Ishikawa (cell line): ENCODE results near the gene SNX19.

Experiments used
- CEBPB ChIP-seq: IDR thresholded peaks from 2 replicates; pipeline ENCODE4 v1.6.1; 2012
- CREB1 ChIP-seq: IDR thresholded peaks from 2 replicates; pipeline ENCODE4 v1.6.1; 2012; ENCODE audit warnings: low read depth
- EGR1 ChIP-seq: IDR thresholded peaks from 2 replicates; pipeline ENCODE4 v1.6.1; 2012
- EP300 ChIP-seq: IDR thresholded peaks from 2 replicates; pipeline ENCODE4 v1.6.1; 2012; ENCODE audit warnings: borderline replicate concordance
- FOXM1 ChIP-seq: IDR thresholded peaks from 2 replicates; pipeline ENCODE4 v1.6.1; 2012; ENCODE audit warnings: low read depth, borderline replicate concordance
- NFIC ChIP-seq: IDR thresholded peaks from 2 replicates; pipeline ENCODE4 v1.6.1; 2012
- RAD21 ChIP-seq: IDR thresholded peaks from 2 replicates; pipeline ENCODE4 v1.6.1; 2012; ENCODE audit warnings: low read depth
- TAF1 ChIP-seq: IDR thresholded peaks from 2 replicates; pipeline ENCODE4 v1.6.1; 2012; ENCODE audit warnings: low read depth, mild to moderate bottlenecking
- TCF12 ChIP-seq: IDR thresholded peaks from 2 replicates; pipeline ENCODE4 v1.6.1; 2012; ENCODE audit warnings: low read depth
- TEAD4 ChIP-seq: IDR thresholded peaks from 2 replicates; pipeline ENCODE4 v1.6.1; 2012
- YY1 ChIP-seq: IDR thresholded peaks from 2 replicates; pipeline ENCODE4 v1.6.1; 2012; ENCODE audit warnings: low read depth
- ZBTB7A ChIP-seq: IDR thresholded peaks from 2 replicates; pipeline ENCODE4 v1.6.1; 2012; ENCODE audit warnings: low read depth
- TF ChIP-seq, protein P1 (sequence below): IDR thresholded peaks from 2 replicates; pipeline ENCODE4 v1.6.1; 2012
- TF ChIP-seq, protein P2 (sequence below): IDR thresholded peaks from 2 replicates; pipeline ENCODE4 v1.6.1; 2012
- TF ChIP-seq, protein P3 (sequence below): IDR thresholded peaks from 2 replicates; pipeline ENCODE4 v1.6.1; 2012; ENCODE audit warnings: low read depth, mild to moderate bottlenecking

SNX19 gene

DNA sequence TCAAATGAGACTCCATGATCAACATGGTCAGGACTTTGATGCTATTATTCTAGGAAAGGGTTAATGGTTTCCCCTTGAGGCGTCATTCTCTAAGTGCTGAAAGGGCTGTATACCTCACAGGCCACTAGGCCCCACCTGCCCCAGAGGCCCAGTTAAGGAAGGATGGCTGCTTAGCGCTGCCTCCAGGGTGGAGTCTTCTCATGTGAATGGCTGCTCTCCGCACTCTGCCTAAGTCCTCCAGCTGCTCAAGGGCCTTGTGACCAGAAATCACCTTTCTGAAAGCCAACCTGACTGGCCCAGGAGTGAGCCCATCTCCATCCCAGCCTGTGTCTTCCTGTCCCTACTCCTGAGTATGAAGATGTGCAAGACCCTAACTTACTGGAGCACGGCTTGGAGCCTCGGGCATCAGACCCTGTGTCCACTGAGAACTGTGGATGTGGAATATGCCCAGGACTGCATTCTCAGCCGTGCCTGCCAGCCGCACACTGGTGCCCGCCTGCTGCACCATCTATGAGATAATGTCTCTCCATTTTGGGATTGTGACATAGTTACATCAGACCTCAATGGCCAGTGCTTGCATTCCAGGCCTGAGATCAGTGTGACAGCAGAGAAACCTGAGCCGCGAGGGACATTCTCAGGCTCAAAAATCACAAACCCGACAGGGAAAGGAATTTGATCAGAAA, 51.0 kb downstream of the SNX19 start:
- no peak for TF ChIP-seq ZBTB7A
- peak; percentile 61; the same call in 1 of the 2 replicates for TF ChIP-seq EP300
- peak; percentile 45; the same call in 1 of the 2 replicates for TF ChIP-seq YY1
- peak; percentile 92 for TF ChIP-seq CEBPB
- TF ChIP-seq, protein P1, sequence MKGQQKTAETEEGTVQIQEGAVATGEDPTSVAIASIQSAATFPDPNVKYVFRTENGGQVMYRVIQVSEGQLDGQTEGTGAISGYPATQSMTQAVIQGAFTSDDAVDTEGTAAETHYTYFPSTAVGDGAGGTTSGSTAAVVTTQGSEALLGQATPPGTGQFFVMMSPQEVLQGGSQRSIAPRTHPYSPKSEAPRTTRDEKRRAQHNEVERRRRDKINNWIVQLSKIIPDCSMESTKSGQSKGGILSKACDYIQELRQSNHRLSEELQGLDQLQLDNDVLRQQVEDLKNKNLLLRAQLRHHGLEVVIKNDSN, result no peak
- no peak for TF ChIP-seq EGR1
- no peak for TF ChIP-seq CREB1
- no peak for TF ChIP-seq TAF1
- TF ChIP-seq TCF12, result 0 out of 2 replicates have a peak, but pooled peaks have one; percentile 36
- TF ChIP-seq NFIC, result no peak
- no peak; the same call in 1 of the 2 replicates for TF ChIP-seq FOXM1
- TF ChIP-seq TEAD4, result peak; percentile 92
- TF ChIP-seq, protein P2, sequence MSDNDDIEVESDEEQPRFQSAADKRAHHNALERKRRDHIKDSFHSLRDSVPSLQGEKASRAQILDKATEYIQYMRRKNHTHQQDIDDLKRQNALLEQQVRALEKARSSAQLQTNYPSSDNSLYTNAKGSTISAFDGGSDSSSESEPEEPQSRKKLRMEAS, result peak; percentile 31; the same call in 1 of the 2 replicates

DNA sequence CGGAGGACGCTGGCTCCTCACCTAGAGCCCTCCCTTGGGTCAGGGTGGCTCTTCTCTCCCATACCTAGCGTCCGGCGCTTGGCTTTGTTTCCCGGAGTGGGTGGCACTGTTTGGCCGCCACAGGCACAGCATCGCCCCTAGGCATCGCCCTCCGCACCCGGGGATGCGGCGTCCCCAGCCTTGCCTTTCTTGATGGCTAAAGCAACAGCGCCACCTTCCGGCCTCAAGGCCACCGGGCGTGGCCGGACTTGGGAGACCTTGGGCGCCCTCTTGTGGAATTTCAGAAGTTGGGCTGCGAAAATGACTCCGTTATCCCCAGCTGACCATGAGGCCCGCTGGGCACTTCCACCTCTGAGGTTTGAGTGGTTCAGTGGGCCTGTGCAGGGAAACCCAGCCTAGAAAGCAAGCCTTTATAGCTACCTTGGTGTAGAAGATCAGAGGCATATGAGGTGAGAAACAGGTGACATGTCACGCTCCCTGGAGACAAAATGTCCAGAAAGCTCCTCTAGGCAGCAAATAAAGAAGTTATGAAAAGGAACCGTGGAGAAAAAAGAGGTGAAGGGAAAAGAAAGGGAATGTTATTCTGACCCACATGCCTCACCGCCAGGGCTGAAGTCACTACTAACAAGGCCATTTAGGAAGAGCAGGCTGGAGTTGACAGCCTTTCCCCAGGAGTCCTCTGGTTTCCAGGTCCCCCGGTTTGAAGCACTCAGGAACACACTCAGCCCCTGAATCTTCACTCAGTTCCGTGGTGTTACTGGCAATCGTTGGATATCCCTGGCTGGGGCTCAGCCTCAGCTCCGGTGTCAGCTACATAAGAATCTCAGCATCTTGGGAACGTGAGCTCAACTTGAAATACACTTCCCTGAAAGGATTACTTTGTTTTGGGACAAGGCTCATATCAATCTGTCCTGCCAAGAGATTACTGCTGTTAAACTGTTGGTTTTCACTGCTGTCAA, 54.1 kb downstream of the SNX19 start:
- TF ChIP-seq, protein P2, result peak; percentile 53; the same call in 1 of the 2 replicates
- TF ChIP-seq TAF1 (no peak), EP300 (no peak), NFIC (peak; percentile 46; the same call in 1 of the 2 replicates), EGR1 (no peak), RAD21 (peak; percentile 100), ZBTB7A (no peak), CREB1 (no peak), TCF12 (0 out of 2 replicates have a peak, but pooled peaks have one; percentile 53), CEBPB (no peak), FOXM1 (peak; percentile 72; the same call in 1 of the 2 replicates), TEAD4 (peak; percentile 67; the same call in 1 of the 2 replicates), YY1 (no peak; the same call in 1 of the 2 replicates)
- TF ChIP-seq, protein P1, result no peak
- TF ChIP-seq, protein P3, sequence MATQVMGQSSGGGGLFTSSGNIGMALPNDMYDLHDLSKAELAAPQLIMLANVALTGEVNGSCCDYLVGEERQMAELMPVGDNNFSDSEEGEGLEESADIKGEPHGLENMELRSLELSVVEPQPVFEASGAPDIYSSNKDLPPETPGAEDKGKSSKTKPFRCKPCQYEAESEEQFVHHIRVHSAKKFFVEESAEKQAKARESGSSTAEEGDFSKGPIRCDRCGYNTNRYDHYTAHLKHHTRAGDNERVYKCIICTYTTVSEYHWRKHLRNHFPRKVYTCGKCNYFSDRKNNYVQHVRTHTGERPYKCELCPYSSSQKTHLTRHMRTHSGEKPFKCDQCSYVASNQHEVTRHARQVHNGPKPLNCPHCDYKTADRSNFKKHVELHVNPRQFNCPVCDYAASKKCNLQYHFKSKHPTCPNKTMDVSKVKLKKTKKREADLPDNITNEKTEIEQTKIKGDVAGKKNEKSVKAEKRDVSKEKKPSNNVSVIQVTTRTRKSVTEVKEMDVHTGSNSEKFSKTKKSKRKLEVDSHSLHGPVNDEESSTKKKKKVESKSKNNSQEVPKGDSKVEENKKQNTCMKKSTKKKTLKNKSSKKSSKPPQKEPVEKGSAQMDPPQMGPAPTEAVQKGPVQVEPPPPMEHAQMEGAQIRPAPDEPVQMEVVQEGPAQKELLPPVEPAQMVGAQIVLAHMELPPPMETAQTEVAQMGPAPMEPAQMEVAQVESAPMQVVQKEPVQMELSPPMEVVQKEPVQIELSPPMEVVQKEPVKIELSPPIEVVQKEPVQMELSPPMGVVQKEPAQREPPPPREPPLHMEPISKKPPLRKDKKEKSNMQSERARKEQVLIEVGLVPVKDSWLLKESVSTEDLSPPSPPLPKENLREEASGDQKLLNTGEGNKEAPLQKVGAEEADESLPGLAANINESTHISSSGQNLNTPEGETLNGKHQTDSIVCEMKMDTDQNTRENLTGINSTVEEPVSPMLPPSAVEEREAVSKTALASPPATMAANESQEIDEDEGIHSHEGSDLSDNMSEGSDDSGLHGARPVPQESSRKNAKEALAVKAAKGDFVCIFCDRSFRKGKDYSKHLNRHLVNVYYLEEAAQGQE, result no peak

DNA sequence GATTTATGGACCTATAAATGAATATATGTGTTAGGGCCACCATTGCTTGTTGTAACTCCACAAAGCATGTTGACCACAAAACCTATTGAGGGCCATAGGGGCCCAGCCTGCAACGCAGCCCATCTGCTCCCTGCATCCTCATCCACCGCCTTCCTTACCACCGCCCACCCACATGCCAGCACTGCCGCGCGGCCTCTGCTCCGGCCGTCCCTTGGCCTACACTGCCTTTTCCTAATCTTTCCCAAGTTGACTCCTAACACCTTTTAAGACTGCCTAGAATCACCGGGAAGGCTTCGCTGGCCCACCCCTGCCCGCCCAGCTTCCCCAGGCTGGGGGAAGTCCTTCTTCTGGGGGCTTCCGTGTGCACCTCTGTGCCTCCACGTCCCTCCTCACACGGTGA, 55.0 kb downstream of the SNX19 start:
- TF ChIP-seq, protein P1, result no peak
- no peak for TF ChIP-seq CEBPB
- no peak for TF ChIP-seq EP300

DNA sequence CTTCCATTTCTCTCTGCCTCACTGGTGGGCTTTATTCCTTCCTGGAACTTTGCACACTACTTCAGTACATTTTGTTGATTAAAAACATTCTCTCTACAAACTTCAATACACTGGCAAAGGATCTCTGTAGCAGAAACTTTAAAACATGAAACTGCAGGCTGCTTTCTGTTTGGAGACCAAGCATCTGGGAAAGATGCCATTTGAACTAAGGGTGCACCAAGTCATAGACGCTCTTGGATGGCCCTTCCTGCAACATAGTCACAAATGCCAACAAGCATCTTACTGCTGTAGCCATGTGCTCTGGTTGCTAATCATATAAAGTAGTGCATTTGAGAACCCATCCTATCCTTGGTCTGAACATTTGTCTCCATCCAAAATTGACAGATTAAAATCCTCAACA, 56.4 kb downstream of the SNX19 start:
- TF ChIP-seq, protein P3, result no peak
- no peak for TF ChIP-seq YY1
- TF ChIP-seq, protein P2, result 0 out of 2 replicates have a peak, but pooled peaks have one; percentile 17

DNA sequence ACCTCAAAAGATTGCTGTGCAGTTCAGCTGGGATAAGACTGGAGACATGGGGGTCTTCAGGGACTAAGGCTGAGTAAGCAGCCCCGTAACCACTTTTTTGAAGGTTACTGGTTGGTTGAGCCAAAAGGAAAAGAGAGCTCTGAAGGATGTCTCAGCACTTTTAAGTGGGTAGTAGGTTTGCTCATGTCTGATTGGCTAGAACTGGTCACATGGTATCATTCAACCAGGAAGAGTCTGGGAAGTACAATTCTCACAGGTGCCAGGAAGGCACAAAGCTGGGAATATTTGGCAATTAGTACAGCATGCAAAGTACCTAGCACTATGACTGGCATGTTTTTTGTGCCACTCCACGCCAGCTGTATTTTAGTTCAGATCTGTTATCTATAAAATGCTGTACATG, 58.1 kb downstream of the SNX19 start:
- TF ChIP-seq YY1, result no peak
- TF ChIP-seq FOXM1, result no peak
- TF ChIP-seq, protein P1, result peak; percentile 84
